ENCODE measurements around the gene DHDH. TPM values are rescaled to one million over a fixed set of nuclear protein-coding genes. Genes with fewer than 3 reads are reported as not detected.
A peak's percentile ranks its signal among the peaks of the same experiment; 100 is the strongest.

Gene DHDH
- total RNA-seq, 2 experiments from 2014 or later: not detected

DNA sequence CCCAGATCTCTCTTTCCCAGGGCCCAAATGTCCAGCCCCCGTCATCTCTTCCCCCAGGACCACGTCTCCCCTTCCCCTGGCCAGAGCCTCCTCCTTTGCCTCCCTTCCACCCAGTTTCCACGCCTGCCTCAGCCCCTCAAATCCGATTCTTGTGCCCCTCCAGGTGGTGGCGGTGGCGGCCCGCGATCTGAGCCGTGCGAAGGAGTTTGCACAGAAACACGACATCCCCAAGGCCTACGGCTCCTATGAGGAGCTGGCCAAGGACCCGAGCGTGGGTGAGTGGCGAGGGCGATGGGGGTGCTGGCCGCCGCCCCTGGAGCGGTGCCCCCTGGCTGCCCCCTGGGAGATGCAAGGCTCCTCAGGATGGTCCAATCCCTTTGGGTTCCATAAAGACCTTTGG, 1.3 kb downstream of the DHDH start:
- Histone ChIP-seq H3K9me2 (ENCODE audit: insufficient read depth, low read length) (no peaks in the 10 kb centered on the region), H3K36me3 (ENCODE audit: insufficient read depth, low read length) (no peaks in the 10 kb centered on the region), H3K79me2 (ENCODE audit: insufficient read depth, low read depth, low read length) (no peaks in the 10 kb centered on the region), H3K4me1 (ENCODE audit: insufficient read depth, low read length, poor library complexity, severe bottlenecking) (peaks cover 15% of the 10 kb centered on the region), H2AFZ (ENCODE audit: low read length) (no peak overlapping the region), H3K4me3 (ENCODE audit: low read depth, low read length, poor library complexity, severe bottlenecking) (no peak overlapping the region), H3K4me2 (ENCODE audit: low read length) (no peak overlapping the region), H4K20me1 (ENCODE audit: insufficient read depth, low read length) (no peaks in the 10 kb centered on the region), H3K27ac (ENCODE audit: low read depth, low read length, poor library complexity, severe bottlenecking) (no peak overlapping the region), H3K9me3 (ENCODE audit: low read length) (no peaks in the 10 kb centered on the region)
- BruUV-seq (replicated peaks): no TSS peak
- CTCF ChIA-PET (ENCODE audit: unreplicated experiment): no interaction called here
- DNase-seq (ENCODE audit: low spot score): no peak
- TF ChIP-seq EZH2phosphoT487 (IDR thresholded peaks at IDR 0.05; ENCODE audit: borderline replicate concordance, low read depth, low read length): no peak
- TF ChIP-seq, protein P1, sequence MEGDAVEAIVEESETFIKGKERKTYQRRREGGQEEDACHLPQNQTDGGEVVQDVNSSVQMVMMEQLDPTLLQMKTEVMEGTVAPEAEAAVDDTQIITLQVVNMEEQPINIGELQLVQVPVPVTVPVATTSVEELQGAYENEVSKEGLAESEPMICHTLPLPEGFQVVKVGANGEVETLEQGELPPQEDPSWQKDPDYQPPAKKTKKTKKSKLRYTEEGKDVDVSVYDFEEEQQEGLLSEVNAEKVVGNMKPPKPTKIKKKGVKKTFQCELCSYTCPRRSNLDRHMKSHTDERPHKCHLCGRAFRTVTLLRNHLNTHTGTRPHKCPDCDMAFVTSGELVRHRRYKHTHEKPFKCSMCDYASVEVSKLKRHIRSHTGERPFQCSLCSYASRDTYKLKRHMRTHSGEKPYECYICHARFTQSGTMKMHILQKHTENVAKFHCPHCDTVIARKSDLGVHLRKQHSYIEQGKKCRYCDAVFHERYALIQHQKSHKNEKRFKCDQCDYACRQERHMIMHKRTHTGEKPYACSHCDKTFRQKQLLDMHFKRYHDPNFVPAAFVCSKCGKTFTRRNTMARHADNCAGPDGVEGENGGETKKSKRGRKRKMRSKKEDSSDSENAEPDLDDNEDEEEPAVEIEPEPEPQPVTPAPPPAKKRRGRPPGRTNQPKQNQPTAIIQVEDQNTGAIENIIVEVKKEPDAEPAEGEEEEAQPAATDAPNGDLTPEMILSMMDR (conservative IDR thresholded peaks at IDR 0.05; ENCODE audit: low read length): peak; percentile 54
- POLR2A ChIA-PET: interaction anchor here (0.5 kb wide), 1 partner anchor 25 kb away, joined by 5 read pairs; no protein-coding TSS in a partner anchor
- intact Hi-C loops (cut with micrococcal nuclease; ENCODE audit: unreplicated experiment): no loop called here

DNA sequence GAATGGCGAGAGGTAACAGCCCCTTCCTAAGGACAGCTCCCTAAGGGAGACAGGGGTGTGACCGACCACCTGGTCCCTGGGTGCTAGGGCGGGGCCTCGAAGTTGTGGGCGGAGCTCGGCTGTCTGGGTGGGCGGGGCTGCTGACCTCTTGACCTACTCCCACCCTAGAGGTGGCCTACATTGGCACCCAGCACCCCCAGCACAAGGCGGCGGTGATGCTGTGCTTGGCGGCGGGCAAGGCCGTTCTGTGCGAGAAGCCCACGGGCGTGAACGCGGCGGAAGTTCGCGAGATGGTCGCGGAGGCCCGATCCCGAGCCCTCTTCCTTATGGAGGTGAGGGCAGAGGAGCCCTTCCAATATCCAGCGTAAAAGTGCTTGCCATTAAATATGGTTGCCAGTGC, 2.4 kb downstream of the DHDH start:
- Histone ChIP-seq H3K4me2 (ENCODE audit: low read length) (no peak overlapping the region), H3K4me3 (ENCODE audit: low read depth, low read length, poor library complexity, severe bottlenecking) (no peak overlapping the region), H3K4me1 (ENCODE audit: insufficient read depth, low read length, poor library complexity, severe bottlenecking) (peaks cover 12% of the 10 kb centered on the region), H3K27ac (ENCODE audit: low read depth, low read length, poor library complexity, severe bottlenecking) (no peak overlapping the region), H3K9me3 (ENCODE audit: low read length) (no peaks in the 10 kb centered on the region), H3K9me2 (ENCODE audit: insufficient read depth, low read length) (no peaks in the 10 kb centered on the region), H3K36me3 (ENCODE audit: insufficient read depth, low read length) (no peaks in the 10 kb centered on the region), H4K20me1 (ENCODE audit: insufficient read depth, low read length) (no peaks in the 10 kb centered on the region), H2AFZ (ENCODE audit: low read length) (no peak overlapping the region), H3K79me2 (ENCODE audit: insufficient read depth, low read depth, low read length) (no peaks in the 10 kb centered on the region)
- no peak for TF ChIP-seq EZH2phosphoT487 (IDR thresholded peaks at IDR 0.05; ENCODE audit: borderline replicate concordance, low read depth, low read length)
- TF ChIP-seq, protein P1 (conservative IDR thresholded peaks at IDR 0.05; ENCODE audit: low read length): no peak
- DNase-seq (ENCODE audit: low spot score): no peak
- ChIA-PET POLR2A (no interaction called here), CTCF (ENCODE audit: unreplicated experiment) (no interaction called here)
- intact Hi-C loops (cut with micrococcal nuclease; ENCODE audit: unreplicated experiment): no loop called here
- no TSS peak for BruUV-seq (replicated peaks)

DNA sequence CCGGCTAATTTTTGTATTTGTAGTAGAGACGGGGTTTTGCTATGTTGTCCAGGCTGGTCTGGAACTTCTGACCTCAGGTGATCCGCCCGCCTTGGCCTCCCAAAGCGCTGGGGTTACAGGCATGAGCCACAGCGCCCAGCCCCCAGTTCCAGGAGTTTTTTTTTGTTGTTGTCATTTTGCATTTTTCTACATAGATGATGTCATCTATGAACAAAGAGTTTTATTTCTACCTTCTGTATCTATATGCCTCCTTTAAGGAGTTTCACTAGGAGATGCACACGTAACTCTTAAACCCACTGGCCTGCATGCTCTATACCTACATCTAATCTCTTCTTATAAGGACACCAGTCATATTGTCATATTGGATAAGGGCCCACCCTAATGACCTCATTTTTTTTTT, 4.8 kb downstream of the DHDH start:
- BruUV-seq (replicated peaks): no TSS peak
- ChIA-PET CTCF (ENCODE audit: unreplicated experiment) (no interaction called here), POLR2A (no interaction called here)
- TF ChIP-seq, protein P1 (conservative IDR thresholded peaks at IDR 0.05; ENCODE audit: low read length): no peak
- no peak for TF ChIP-seq EZH2phosphoT487 (IDR thresholded peaks at IDR 0.05; ENCODE audit: borderline replicate concordance, low read depth, low read length)
- H3K27ac ChIP-seq (ENCODE audit: low read depth, low read length, poor library complexity, severe bottlenecking): no peak overlapping the region
- no peak overlapping the region for H3K4me2 ChIP-seq (ENCODE audit: low read length)
- H3K4me3 ChIP-seq (ENCODE audit: low read depth, low read length, poor library complexity, severe bottlenecking): no peak overlapping the region
- no peaks in the 10 kb centered on the region for H3K9me2 ChIP-seq (ENCODE audit: insufficient read depth, low read length)
- no peak overlapping the region for H2AFZ ChIP-seq (ENCODE audit: low read length)
- H3K4me1 ChIP-seq (ENCODE audit: insufficient read depth, low read length, poor library complexity, severe bottlenecking): peaks cover 7% of the 10 kb centered on the region
- no peaks in the 10 kb centered on the region for H3K79me2 ChIP-seq (ENCODE audit: insufficient read depth, low read depth, low read length)
- no peaks in the 10 kb centered on the region for H3K36me3 ChIP-seq (ENCODE audit: insufficient read depth, low read length)
- no peak for DNase-seq (ENCODE audit: low spot score)
- H3K9me3 ChIP-seq (ENCODE audit: low read length): no peaks in the 10 kb centered on the region
- no peaks in the 10 kb centered on the region for H4K20me1 ChIP-seq (ENCODE audit: insufficient read depth, low read length)
- intact Hi-C loops (cut with micrococcal nuclease; ENCODE audit: unreplicated experiment): no loop called here
